Fibroblast of mammary gland (primary cell): ENCODE data around the gene TNFRSF25.
"Not testable (repeated sequence)": the region's sequence is repeated elsewhere in the genome, so short reads cannot be mapped to it uniquely, and the experiment has no call there.

Experiments used
- DNase-seq: peaks from one replicate; pipeline ENCODE4 v3.0.0-alpha.2; 2010; ENCODE audit warnings: low read depth
- H3K4me3 ChIP-seq: 2 replicates; pipeline ENCODE4 v1.5.1; 2011; ENCODE audit warnings: low read depth, mild to moderate bottlenecking, low read length, moderate library complexity; ENCODE audit not compliant: control insufficient read depth
- TF ChIP-seq, protein P1 (sequence below): conservative IDR thresholded peaks from 2 replicates; pipeline ENCODE4 v1.5.1; 2011; ENCODE audit warnings: low read depth, low read length, inconsistent platforms; ENCODE audit not compliant: control insufficient read depth, insufficient read depth

TNFRSF25 gene

DNA sequence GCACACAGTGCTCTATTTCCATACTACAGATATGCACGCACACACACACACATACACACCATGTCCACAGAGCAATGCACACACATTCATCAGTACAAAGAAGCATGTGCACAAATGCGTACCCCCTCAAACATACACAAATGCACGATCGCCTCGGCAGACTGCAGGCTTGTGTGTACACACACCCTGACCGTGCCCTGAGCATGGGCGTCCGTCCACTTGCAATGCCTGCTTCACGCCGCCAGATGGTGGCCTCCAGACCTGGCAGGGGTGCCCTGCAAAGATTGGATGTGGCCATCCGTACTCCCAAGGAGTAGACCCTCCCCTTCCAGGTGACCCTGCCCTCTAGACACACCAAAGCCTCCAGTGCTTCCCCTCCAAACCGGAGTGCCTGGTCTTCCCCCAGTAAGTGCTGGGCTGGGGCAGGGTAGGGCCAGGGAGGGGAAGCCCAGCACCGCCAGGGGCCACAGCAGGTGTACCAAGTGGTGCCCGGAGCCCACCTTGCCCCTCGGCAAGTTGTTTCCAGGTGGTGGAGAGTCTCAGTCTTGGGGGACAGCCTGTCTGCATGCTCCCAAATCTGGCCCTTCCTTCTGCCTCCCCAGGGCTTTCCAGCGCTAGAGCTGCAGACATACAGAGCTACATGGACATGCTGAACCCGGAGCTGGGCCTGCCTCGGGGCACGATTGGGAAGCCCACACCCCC, 20.8 kb downstream of the TNFRSF25 start:
- peak; percentile 26 for DNase-seq
- TF ChIP-seq, protein P1, sequence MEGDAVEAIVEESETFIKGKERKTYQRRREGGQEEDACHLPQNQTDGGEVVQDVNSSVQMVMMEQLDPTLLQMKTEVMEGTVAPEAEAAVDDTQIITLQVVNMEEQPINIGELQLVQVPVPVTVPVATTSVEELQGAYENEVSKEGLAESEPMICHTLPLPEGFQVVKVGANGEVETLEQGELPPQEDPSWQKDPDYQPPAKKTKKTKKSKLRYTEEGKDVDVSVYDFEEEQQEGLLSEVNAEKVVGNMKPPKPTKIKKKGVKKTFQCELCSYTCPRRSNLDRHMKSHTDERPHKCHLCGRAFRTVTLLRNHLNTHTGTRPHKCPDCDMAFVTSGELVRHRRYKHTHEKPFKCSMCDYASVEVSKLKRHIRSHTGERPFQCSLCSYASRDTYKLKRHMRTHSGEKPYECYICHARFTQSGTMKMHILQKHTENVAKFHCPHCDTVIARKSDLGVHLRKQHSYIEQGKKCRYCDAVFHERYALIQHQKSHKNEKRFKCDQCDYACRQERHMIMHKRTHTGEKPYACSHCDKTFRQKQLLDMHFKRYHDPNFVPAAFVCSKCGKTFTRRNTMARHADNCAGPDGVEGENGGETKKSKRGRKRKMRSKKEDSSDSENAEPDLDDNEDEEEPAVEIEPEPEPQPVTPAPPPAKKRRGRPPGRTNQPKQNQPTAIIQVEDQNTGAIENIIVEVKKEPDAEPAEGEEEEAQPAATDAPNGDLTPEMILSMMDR: peak; percentile 41
- H3K4me3 ChIP-seq: no peak overlapping the region

DNA sequence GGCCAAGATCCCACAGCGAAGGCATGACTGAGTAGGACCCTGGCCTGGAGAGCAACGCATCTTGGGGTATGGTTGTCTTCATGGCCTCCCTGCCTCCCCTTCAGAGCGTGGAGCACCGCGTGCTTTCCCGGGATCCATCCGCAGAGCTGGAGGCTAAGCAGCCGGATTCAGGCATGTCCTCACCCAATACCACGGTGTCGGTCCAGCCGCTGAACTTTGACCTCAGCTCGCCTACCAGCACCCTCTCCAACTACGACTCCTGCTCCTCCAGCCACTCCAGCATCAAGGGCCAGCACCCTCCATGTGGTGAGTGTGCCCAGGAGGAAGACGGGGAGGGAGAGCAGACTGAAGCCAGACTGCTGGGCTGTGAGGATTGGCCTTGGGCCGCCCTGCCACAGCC, 21.6 kb downstream of the TNFRSF25 start:
- TF ChIP-seq, protein P1: no peak
- no peak overlapping the region for H3K4me3 ChIP-seq
- DNase-seq: no peak

DNA sequence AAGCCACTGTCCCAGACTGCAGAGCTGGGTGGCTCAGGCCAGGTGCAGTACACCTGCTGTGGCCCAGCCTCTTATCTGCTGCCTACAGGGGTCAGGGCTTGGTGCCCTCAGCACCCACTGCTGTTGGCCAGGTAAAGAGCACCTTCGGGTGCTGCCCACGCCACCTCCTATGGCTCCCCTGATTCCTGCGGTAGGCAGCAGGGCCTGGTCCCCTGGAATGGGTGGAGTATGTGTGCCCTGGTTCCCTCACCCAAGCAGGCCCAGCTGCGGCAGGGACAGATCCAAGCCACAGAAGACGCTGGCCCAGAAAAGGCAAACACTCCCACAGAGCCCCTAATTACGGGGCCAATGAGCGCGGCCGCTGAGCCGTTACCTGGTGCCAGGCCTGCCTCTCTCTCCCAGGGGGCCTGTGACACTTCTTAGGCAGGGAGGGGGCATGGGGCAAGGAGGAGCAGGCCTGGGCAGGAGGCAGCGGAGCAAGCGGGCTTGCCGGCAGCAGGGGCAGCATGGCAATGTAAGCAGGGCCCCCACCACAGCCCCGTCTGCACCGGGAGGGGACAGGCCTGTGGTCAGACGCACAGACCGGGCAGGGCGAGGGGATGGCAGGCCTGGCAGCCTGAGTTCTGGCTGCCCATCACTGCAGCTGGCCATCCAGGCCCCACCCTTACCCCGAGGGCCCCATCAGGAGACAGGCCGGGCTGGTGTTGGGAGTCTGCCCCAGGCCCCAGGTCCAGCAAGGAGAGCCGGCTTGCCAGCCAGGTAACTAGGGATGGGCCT, 22.4 kb downstream of the TNFRSF25 start:
- DNase-seq: no peak
- H3K4me3 ChIP-seq: no peak overlapping the region
- TF ChIP-seq, protein P1: no peak

- TF ChIP-seq, protein P1: no peak
- H3K4me3 ChIP-seq: no peak overlapping the region
- DNase-seq: no peak
Measured at GRCh38 chr1:6441586-6441985, 24.4 kb downstream of the TNFRSF25 start.

GRCh38 chr1:6440198-6441126, 25.5 kb downstream of the TNFRSF25 start:
- TF ChIP-seq, protein P1: no peak
- no peak overlapping the region for H3K4me3 ChIP-seq
- DNase-seq: peak; percentile 33

- DNase-seq: peak; percentile 41
- TF ChIP-seq, protein P1: peak; percentile 81
Measured at GRCh38 chr1:6438047-6438525, 27.9 kb downstream of the TNFRSF25 start.

DNA sequence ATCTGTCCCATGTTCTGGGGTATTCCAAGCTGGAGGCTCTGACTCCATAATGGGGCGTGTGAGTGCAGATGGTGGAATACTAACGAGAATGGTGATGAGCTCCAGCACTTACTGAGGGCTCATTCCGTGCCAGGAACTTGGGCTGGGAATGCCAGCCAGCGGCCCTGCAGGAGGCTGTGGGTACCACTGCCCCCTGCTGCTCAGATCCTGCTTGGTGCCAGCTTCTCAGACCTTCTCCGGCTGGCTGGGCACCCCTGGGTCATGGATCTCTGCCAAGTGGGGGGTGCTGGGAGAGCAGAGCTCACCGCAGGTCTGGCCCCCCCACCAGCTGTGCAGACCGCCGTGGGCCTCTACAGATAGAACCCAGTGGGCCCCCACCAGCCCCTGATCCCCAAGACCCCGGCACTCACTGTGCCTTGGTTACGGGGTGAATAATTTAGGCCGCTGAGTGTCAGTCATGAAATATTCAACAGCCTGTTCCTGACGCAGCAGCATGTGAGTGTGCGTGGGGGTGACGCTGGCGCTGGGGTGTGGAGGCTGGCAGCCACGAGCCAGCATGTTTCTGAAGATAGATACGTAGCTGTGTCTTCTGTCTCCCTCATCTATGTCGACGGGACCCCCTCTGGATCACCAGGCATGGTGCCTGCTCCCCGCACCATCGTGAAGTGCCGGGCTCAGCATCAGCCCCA, 28.8 kb downstream of the TNFRSF25 start:
- H3K4me3 ChIP-seq, DNase-seq: not testable (repeated sequence)

More at GRCh38 chr1:6438047-6438525, 27.9 kb downstream of the TNFRSF25 start:
- H3K4me3 ChIP-seq: no peak overlapping the region

- not testable (repeated sequence) for H3K4me3 ChIP-seq, DNase-seq
Measured at GRCh38 chr1:6436277-6436676, 29.7 kb downstream of the TNFRSF25 start.
